Erythroblast (primary cell): Measurements from ENCODE around the gene SPTBN4.

Experiments
- GATA1 ChIP-seq: IDR thresholded peaks from 2 replicates; pipeline ENCODE4 v1.6.1; 2011; ENCODE audit warnings: low read depth, mild to moderate bottlenecking, control low read depth, low read length, moderate library complexity
- POLR2A ChIP-seq: IDR thresholded peaks from 2 replicates; pipeline ENCODE4 v1.6.1; 2011; ENCODE audit warnings: mild to moderate bottlenecking, low read length

- TF ChIP-seq POLR2A = no peak
- no peak for TF ChIP-seq GATA1
Observed at GRCh38 chr19:40474737-40475136, 7.9 kb downstream of the SPTBN4 start.
